Activated naive CD4-positive, alpha-beta T cell treated with anti-CD3 and anti-CD28 coated beads, Interleukin-2, amount 10 ng/mL, durations not matched to agents 7 days and 5 days (primary cell): Measurements from ENCODE around the gene LMF1.

Experiments
- CTCF ChIA-PET: fragments of 350-600 bp; sonication (Branson Sonifier 250); formaldehyde crosslinking; loops from one replicate; lab custom pipeline; 2021; ENCODE audit warnings: antibody characterized with exemption; lab: Charles Lee
- DNase-seq: peaks from one replicate; pipeline ENCODE4 v3.0.0-alpha.2; 2020
- H3K27ac Mint-ChIP-seq: one replicate; pipeline ENCODE4 v1.8.0; 2021; ENCODE audit warnings: mild to moderate bottlenecking, moderate library complexity, mixed read lengths
- H3K27me3 Mint-ChIP-seq: one replicate; pipeline ENCODE4 v1.8.0; 2021; ENCODE audit warnings: mild to moderate bottlenecking, mixed read lengths
- H3K36me3 Mint-ChIP-seq: one replicate; pipeline ENCODE4 v1.8.0; 2021; ENCODE audit warnings: mixed read lengths
- H3K4me1 Mint-ChIP-seq: one replicate; pipeline ENCODE4 v1.8.0; 2021; ENCODE audit warnings: mixed read lengths
- H3K4me3 Mint-ChIP-seq: one replicate; pipeline ENCODE4 v1.8.0; 2021; ENCODE audit warnings: mild to moderate bottlenecking, moderate library complexity, mixed read lengths
- H3K9me3 Mint-ChIP-seq: one replicate; pipeline ENCODE4 v1.8.0; 2021; ENCODE audit warnings: mixed read lengths

LMF1 gene

GRCh38 chr16:995783-996182, 25.0 kb upstream of the LMF1 start:
- Mint-ChIP-seq H3K9me3 (no peaks in the 10 kb centered on the region), H3K36me3 (no peaks in the 10 kb centered on the region), H3K4me3 (no peak overlapping the region), H3K4me1 (peaks cover 33% of the 10 kb centered on the region), H3K27me3 (peaks cover 71% of the 10 kb centered on the region), H3K27ac (no peak overlapping the region)
- no peak for DNase-seq
- CTCF ChIA-PET = no interaction called here

- Mint-ChIP-seq H3K4me1 (peaks cover 33% of the 10 kb centered on the region), H3K27ac (no peak overlapping the region), H3K27me3 (peaks cover 64% of the 10 kb centered on the region), H3K36me3 (no peaks in the 10 kb centered on the region), H3K9me3 (no peaks in the 10 kb centered on the region), H3K4me3 (no peak overlapping the region)
- no peak for DNase-seq
- CTCF ChIA-PET = no interaction called here
Measured at GRCh38 chr16:995087-995486, 24.3 kb upstream of the LMF1 start.

DNA sequence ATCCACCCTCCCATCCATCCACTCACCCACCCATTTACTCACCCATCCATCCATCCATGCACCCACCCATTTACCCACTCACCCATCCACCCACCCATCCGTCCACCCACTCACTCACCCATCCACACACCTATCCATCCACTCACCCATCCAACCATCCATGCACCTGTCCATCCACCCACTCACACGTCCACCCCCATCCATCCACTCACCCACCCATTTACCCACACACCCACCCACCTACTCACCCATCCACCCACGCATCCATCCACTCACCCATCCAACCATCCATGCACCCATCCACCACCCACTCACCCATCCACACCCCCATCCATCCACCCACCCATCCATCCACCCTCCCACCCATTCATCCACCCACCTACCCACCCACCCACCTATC, 22.9 kb upstream of the LMF1 start:
- H3K27ac Mint-ChIP-seq = no peak overlapping the region
- no peak overlapping the region for H3K4me3 Mint-ChIP-seq
- peaks cover 28% of the 10 kb centered on the region for H3K4me1 Mint-ChIP-seq
- peaks cover 51% of the 10 kb centered on the region for H3K27me3 Mint-ChIP-seq
- no peak for DNase-seq
- H3K9me3 Mint-ChIP-seq = no peaks in the 10 kb centered on the region
- no peaks in the 10 kb centered on the region for H3K36me3 Mint-ChIP-seq
- CTCF ChIA-PET = no interaction called here

DNA sequence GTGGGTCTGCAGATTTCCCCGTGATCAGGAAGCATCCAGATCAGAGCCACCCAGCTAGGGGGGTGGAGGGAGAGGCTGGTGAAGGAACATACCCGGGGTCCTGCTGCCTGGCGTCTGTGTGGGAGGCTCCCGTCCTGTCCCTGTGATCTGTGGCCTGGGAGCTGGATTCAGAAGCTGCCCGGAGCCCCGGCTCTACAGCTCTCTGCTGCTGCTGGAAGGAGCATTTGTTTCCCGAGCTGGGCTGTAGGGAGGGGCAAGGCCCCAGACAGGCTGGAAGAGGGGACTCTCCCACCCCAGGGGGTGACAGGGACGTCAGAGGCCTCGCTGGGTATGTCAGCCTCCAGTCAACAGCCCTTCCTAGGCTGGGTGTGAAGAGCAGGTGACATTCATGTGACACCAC, 21.0 kb upstream of the LMF1 start:
- CTCF ChIA-PET = no interaction called here
- Mint-ChIP-seq H3K4me1 (peaks cover 10% of the 10 kb centered on the region), H3K27ac (no peak overlapping the region), H3K36me3 (no peaks in the 10 kb centered on the region), H3K27me3 (peaks cover 31% of the 10 kb centered on the region), H3K4me3 (no peak overlapping the region), H3K9me3 (no peaks in the 10 kb centered on the region)
- no peak for DNase-seq

- no peak overlapping the region for H3K27ac Mint-ChIP-seq
- no peaks in the 10 kb centered on the region for H3K9me3 Mint-ChIP-seq
- H3K36me3 Mint-ChIP-seq = no peaks in the 10 kb centered on the region
- no peak overlapping the region for H3K4me3 Mint-ChIP-seq
- peaks cover 6% of the 10 kb centered on the region for H3K4me1 Mint-ChIP-seq
- CTCF ChIA-PET = no interaction called here
- H3K27me3 Mint-ChIP-seq = peaks cover 27% of the 10 kb centered on the region
- no peak for DNase-seq
Measured at GRCh38 chr16:991345-991744, 20.6 kb upstream of the LMF1 start.

DNA sequence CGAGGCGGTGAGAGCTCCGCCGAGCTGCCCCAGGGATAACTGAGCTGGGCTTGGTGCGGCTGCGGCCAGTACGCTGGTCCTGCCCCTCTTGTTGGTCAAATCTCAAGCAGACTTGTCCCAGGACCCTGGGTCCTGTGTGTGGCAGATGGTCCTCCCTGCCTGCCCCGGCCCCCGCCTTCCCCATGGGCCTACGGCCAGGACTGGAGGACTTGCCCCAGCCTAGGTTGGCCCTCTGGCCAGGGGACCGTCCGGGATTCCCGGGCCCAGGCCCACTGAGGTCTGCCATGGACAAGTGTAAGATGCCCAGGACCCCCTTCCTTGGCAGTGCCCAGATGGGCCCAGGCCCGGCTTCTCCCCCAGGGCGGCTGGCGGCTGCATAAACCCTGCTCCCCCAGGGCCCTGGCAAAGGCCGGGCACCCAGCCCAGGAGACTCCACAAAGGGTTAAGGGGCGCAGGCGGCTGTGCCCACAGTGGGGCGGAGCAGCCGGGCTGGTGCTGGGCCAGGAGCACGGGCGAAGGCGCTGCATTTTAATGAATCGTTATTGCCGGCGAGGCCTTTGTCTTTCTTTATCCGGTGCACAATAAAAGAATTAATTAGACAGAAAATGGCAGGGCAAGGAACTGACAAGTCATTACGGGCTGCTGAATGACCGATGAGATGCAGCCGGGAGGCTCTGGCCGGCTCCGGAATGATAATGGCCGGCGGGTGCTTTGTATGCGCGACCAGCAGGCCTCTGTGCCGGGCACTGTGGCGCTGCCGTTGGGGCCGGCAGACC, 19.9 kb upstream of the LMF1 start:
- Mint-ChIP-seq H3K4me1 (no peaks in the 10 kb centered on the region), H3K27ac (no peak overlapping the region), H3K36me3 (no peaks in the 10 kb centered on the region), H3K9me3 (no peaks in the 10 kb centered on the region), H3K4me3 (no peak overlapping the region), H3K27me3 (peaks cover 21% of the 10 kb centered on the region)
- DNase-seq = no peak
- CTCF ChIA-PET = no interaction called here

DNA sequence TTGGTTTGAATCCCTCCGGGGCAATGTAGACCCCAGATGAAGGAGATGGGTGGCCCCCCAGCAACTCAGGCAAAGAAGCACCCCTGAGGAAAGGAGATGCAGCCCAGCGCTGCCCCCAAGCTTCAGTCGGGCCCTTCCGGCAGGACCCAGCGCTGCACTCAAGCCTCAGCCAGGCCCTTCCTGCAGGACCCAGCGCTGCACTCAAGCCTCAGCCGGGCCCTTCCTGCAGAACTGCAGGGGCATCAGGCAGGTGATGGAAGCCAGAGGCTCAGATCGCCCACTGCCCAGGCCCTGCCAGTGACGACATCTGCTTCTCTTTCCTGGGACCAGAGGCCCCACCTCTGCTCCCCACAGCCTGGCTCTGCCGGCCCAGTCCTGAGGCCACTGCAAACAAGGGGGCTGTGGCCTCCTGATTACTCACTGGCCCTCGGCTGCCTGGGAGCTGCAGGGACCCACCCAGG, 18.6 kb upstream of the LMF1 start:
- Mint-ChIP-seq H3K4me3 (no peak overlapping the region), H3K27me3 (peaks cover 16% of the 10 kb centered on the region), H3K27ac (no peak overlapping the region), H3K9me3 (no peaks in the 10 kb centered on the region), H3K36me3 (no peaks in the 10 kb centered on the region), H3K4me1 (no peaks in the 10 kb centered on the region)
- CTCF ChIA-PET = no interaction called here
- DNase-seq = no peak

GRCh38 chr16:988471-989353, 17.9 kb upstream of the LMF1 start:
- Mint-ChIP-seq H3K9me3 (no peaks in the 10 kb centered on the region), H3K4me1 (no peaks in the 10 kb centered on the region), H3K27ac (no peak overlapping the region), H3K36me3 (no peaks in the 10 kb centered on the region), H3K4me3 (no peak overlapping the region), H3K27me3 (peaks cover 22% of the 10 kb centered on the region)
- CTCF ChIA-PET = no interaction called here
- DNase-seq = no peak

DNA sequence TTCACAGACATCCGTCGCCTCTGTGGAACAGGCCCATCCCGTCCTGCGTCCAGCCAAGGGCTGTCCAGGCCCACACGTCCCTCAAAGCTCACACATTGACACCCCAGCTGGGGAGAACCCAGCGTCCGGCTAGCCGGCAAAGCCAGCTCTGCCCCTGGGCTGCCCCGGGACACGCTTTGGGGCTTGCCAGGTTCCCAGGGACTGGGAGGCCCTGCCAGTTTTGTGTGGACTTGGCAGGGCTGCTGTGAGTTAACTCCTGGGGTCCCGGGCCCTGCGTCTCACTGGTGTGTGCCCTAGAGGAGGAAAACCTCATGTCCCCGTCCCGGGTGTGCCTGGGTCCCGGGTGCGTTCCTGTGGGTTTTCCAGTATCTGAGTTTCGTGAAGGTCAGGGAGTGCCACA, 17.1 kb upstream of the LMF1 start:
- no peaks in the 10 kb centered on the region for H3K4me1 Mint-ChIP-seq
- CTCF ChIA-PET = no interaction called here
- no peaks in the 10 kb centered on the region for H3K36me3 Mint-ChIP-seq
- no peaks in the 10 kb centered on the region for H3K9me3 Mint-ChIP-seq
- no peak overlapping the region for H3K4me3 Mint-ChIP-seq
- DNase-seq = no peak
- H3K27me3 Mint-ChIP-seq = peaks cover 30% of the 10 kb centered on the region
- H3K27ac Mint-ChIP-seq = no peak overlapping the region

GRCh38 chr16:986925-987582, 16.3 kb upstream of the LMF1 start:
- Mint-ChIP-seq H3K4me1 (peaks cover 2% of the 10 kb centered on the region), H3K9me3 (no peaks in the 10 kb centered on the region), H3K27me3 (peaks cover 34% of the 10 kb centered on the region), H3K27ac (no peak overlapping the region), H3K4me3 (no peak overlapping the region), H3K36me3 (no peaks in the 10 kb centered on the region)
- CTCF ChIA-PET = no interaction called here
- no peak for DNase-seq

GRCh38 chr16:986411-986810, 15.6 kb upstream of the LMF1 start:
- H3K36me3 Mint-ChIP-seq = no peaks in the 10 kb centered on the region
- H3K4me3 Mint-ChIP-seq = no peak overlapping the region
- DNase-seq = no peak
- H3K27me3 Mint-ChIP-seq = peaks cover 33% of the 10 kb centered on the region
- peaks cover 2% of the 10 kb centered on the region for H3K4me1 Mint-ChIP-seq
- CTCF ChIA-PET = no interaction called here
- no peak overlapping the region for H3K27ac Mint-ChIP-seq
- no peaks in the 10 kb centered on the region for H3K9me3 Mint-ChIP-seq

DNA sequence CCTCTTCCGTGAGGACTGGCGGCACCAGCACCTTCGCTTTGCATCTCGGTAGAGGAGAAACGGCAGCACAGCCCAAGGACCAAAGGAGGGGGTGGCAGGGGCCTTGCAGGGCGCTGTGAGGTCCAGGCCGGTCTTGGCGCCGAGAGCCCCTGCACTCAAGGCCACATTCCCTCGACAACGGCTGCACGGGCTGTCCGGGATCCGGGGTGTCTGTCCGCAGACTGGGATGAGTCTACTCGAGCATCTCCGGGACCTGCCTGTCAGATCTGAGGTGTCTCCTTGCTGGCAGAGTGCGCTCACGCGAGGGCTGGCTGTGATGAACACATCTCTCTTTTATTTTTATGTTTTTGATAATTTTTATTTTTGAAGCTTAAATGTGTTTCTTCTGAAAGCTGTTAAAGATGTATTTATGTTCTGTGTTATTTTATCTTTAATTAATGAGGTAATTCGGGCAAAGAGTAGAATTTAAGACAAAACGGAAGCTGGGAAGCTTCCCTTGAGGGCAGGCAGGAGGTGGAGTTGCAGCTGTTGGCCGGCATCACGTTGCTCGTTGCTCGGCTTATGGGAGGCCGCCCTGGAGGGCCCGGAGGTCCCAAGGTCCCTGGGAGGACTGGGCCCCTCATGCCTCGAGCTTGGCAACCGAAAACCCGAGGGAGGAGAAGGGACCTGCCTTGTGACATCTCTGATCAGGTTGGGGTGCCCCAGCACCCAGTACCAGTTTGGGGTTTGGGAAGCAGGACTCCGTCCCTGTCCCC, 15.0 kb upstream of the LMF1 start:
- Mint-ChIP-seq H3K27me3 (peaks cover 39% of the 10 kb centered on the region), H3K27ac (no peak overlapping the region), H3K4me3 (no peak overlapping the region), H3K9me3 (no peaks in the 10 kb centered on the region), H3K36me3 (no peaks in the 10 kb centered on the region), H3K4me1 (peaks cover 5% of the 10 kb centered on the region)
- CTCF ChIA-PET = no interaction called here
- DNase-seq = no peak

DNA sequence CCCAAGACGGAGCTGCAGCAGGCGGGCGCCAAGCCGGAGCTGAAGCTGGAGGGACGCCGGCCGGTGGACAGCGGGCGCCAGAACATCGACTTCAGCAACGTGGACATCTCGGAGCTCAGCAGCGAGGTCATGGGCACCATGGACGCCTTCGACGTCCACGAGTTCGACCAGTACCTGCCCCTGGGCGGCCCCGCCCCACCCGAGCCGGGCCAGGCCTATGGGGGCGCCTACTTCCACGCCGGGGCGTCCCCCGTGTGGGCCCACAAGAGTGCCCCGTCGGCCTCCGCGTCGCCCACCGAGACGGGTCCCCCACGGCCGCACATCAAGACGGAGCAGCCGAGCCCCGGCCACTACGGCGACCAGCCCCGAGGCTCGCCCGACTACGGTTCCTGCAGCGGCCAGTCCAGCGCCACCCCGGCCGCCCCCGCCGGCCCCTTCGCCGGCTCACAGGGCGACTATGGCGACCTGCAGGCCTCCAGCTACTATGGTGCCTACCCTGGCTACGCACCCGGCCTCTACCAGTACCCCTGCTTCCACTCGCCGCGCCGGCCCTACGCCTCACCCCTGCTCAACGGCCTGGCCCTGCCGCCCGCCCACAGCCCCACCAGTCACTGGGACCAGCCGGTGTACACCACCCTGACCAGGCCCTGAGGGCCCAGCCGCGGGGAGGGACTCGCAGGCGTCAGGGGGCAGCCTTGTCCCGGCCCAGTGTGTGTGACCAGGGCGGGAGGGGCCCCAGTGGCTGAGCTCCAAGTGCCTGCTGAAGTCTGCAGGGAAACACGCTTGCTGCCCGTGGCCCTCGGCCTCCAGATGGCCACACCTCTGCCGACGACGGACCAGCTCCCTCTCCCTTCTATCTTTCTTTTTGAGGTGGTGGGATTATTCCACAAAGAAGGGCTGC, 14.2 kb upstream of the LMF1 start:
- Mint-ChIP-seq H3K9me3 (no peaks in the 10 kb centered on the region), H3K27ac (no peak overlapping the region), H3K4me3 (no peak overlapping the region), H3K36me3 (no peaks in the 10 kb centered on the region), H3K4me1 (peaks cover 5% of the 10 kb centered on the region), H3K27me3 (peaks cover 45% of the 10 kb centered on the region)
- no peak for DNase-seq
- CTCF ChIA-PET = no interaction called here
